ENCODE results near the gene ADAMTS20. TPM values are rescaled to one million over a fixed set of nuclear protein-coding genes. Genes with fewer than 3 reads are reported as not detected.

Gene ADAMTS20
- total RNA-seq, 1 experiment from 2014 or later = 2.7 TPM

- Histone ChIP-seq H3K79me2 (ENCODE audit: insufficient read depth, low read length) (no peaks in the 10 kb centered on the region), H4K8ac (replicated peaks; ENCODE audit: insufficient read length, low read depth, low read length) (no peak overlapping the region), H2BK15ac (ENCODE audit: low read depth, low read length) (no peak overlapping the region), H3K9ac (ENCODE audit: extremely low read depth, insufficient read length, low read length) (no peak overlapping the region), H2BK20ac (ENCODE audit: low read depth, low read length, poor library complexity, severe bottlenecking) (no peak overlapping the region), H3K4me1 (ENCODE audit: insufficient read depth, low read length) (no peaks in the 10 kb centered on the region), H3K4ac (ENCODE audit: low read depth, low read length) (no peak overlapping the region), H3K27ac (ENCODE audit: insufficient read length, low read depth, low read length) (no peak overlapping the region), H4K20me1 (ENCODE audit: control insufficient read depth, insufficient read depth, insufficient read length) (no peaks in the 10 kb centered on the region), H4K91ac (ENCODE audit: insufficient read length, low read depth, low read length) (no peak overlapping the region), H3K9me3 (ENCODE audit: control insufficient read depth, low read depth, low read length) (no peaks in the 10 kb centered on the region), H3K27me3 (ENCODE audit: insufficient read depth, low read length) (no peaks in the 10 kb centered on the region), H3K18ac (ENCODE audit: insufficient read length, low read depth, low read length) (no peak overlapping the region), H3K79me1 (ENCODE audit: insufficient read depth, low read depth, low read length, poor library complexity, severe bottlenecking) (no peaks in the 10 kb centered on the region), H2AFZ (ENCODE audit: low read length) (no peak overlapping the region), H3K56ac (ENCODE audit: insufficient read length, low read depth, low read length) (no peak overlapping the region), H3K14ac (ENCODE audit: insufficient read depth, low read length) (no peak overlapping the region), H2BK120ac (ENCODE audit: low read depth, low read length, poor library complexity, severe bottlenecking) (no peak overlapping the region), H3T11ph (ENCODE audit: low read length) (no peak overlapping the region), H3K4me2 (ENCODE audit: insufficient read depth, insufficient read length, low read length) (no peak overlapping the region), H3K23ac (ENCODE audit: insufficient read length, low read depth, low read length) (no peak overlapping the region), H3K23me2 (ENCODE audit: insufficient read length, low read depth, low read length, poor library complexity, severe bottlenecking) (no peaks in the 10 kb centered on the region), H4K5ac (ENCODE audit: insufficient read length, low read depth, low read length) (no peak overlapping the region), H2AK5ac (ENCODE audit: insufficient read length, low read length) (no peak overlapping the region), H2BK5ac (ENCODE audit: insufficient read length, low read length) (no peak overlapping the region), H2BK12ac (ENCODE audit: insufficient read length, low read depth, low read length) (no peak overlapping the region)
- no peaks in the 10 kb centered on the region for H3K4me1 Mint-ChIP-seq
- no peak overlapping the region for H3K27ac Mint-ChIP-seq
- H3K4me3 Mint-ChIP-seq = no peak overlapping the region
- peaks cover 0 to 21% (median 8%) of the 10 kb centered on the region in 3 experiments; a peak in 6 of 7 replicates for H3K36me3 Mint-ChIP-seq (ENCODE audit: insufficient read depth in 1 of 3, low read depth in 3 of 3)
- no CpG with 5 or more reads among the region's 3 CpGs for whole genome bisulfite sequencing (ENCODE audit: extremely low coverage, insufficient read length, low lambda C conversion rate)
- TF ChIP-seq CTCF (conservative IDR thresholded peaks at IDR 0.05) = no peak
- no peaks in the 10 kb centered on the region for H3K27me3 Mint-ChIP-seq (ENCODE audit: low read depth)
- H3K9me3 Mint-ChIP-seq = peaks cover 18 to 33% of the 10 kb centered on the region in 2 experiments
- no peak for DNase-seq
Observed at GRCh38 chr12:43331935-43332334, 220.1 kb downstream of the ADAMTS20 start.
